Measurements from ENCODE around the gene CETP. TPM values are rescaled to one million over a fixed set of nuclear protein-coding genes. Genes with fewer than 3 reads are reported as not detected.

The CETP gene
- total and polyA plus RNA-seq, 2 of the 8 experiments (the other 6 are each of a cell fraction or from before 2014, with no cell fraction given) = not detected

DNA sequence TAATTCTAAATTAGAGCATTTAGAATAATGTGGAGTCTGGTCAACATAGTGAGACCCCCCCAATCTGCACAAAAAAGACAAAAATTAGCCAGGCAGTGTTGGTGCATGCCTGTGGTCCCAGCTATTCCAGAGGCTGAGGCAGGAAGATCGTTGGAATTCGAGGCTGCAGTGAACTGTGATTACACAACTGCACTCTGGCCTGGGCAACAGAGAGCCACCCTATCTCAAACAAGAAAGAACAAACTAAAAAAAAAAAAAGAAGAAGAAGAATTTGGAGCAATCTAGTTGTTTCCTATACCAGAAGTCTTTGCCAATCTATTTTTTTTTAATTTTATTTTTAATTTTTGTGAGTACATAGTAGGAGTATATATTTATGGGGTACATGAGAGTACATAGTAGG, 6.0 kb downstream of the CETP start (continued):
- TF ChIP-seq, protein P1, sequence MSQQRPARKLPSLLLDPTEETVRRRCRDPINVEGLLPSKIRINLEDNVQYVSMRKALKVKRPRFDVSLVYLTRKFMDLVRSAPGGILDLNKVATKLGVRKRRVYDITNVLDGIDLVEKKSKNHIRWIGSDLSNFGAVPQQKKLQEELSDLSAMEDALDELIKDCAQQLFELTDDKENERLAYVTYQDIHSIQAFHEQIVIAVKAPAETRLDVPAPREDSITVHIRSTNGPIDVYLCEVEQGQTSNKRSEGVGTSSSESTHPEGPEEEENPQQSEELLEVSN (IDR thresholded peaks at IDR 0.05) = no peak
